ENCODE results near the gene PSME3.

PSME3 gene

DNA sequence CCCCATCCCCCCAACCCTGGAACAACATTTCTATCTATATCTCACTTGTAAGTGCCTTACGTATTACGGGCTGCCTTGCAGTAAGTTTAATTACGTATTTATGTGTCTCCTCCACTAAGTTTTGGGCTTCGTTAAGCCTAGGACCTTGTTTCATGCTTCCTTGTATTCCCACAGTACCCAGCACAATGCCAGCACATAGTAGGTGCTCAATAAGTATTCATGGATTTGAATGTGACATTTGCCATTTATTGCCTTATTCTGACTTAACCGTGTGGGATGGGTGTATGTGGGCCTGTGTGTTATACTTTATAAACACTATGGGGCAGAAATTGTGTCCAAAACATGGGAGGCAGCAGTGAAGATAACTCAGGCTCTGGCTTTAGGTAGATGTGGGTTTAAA is 40.7 kb upstream of the PSME3 start (continued):
- TF ChIP-seq, protein P1, sequence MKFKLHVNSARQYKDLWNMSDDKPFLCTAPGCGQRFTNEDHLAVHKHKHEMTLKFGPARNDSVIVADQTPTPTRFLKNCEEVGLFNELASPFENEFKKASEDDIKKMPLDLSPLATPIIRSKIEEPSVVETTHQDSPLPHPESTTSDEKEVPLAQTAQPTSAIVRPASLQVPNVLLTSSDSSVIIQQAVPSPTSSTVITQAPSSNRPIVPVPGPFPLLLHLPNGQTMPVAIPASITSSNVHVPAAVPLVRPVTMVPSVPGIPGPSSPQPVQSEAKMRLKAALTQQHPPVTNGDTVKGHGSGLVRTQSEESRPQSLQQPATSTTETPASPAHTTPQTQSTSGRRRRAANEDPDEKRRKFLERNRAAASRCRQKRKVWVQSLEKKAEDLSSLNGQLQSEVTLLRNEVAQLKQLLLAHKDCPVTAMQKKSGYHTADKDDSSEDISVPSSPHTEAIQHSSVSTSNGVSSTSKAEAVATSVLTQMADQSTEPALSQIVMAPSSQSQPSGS (tag by site-specific recombination; IDR thresholded peaks at IDR 0.05; ENCODE audit: low read depth) = no peak
- TF ChIP-seq ZNF362 (tag by site-specific recombination; IDR thresholded peaks at IDR 0.05) = no peak

- TF ChIP-seq EGR2 (tag by site-specific recombination; IDR thresholded peaks at IDR 0.05; ENCODE audit: low read depth) (peak; percentile 21; the same call in 1 of the 2 replicates), ZNF302 (tag by site-specific recombination; IDR thresholded peaks at IDR 0.05; ENCODE audit: low read depth) (no peak), PRDM1 (tag by site-specific recombination; IDR thresholded peaks at IDR 0.05) (0 out of 2 replicates have a peak, but pooled peaks have one; percentile 5)
- ChIA-PET CTCF (no interaction called here), POLR2A (interaction anchor here (1.0 to 2.2 kb wide), 4 partner anchors 8 to 29 kb away, joined by 3 to 9 read pairs (median 4); partner anchors contain the start of gene BECN1)
- H3K4me1 ChIP-seq (ENCODE audit: control insufficient read depth, insufficient read depth, low read length) = peaks cover 5% of the 10 kb centered on the region; the same call in 1 of the 2 replicates
- no peak overlapping the region for H3K27ac ChIP-seq (ENCODE audit: extremely low read depth, low read depth, low read length)
- no peaks in the 10 kb centered on the region for H3K9me3 ChIP-seq (ENCODE audit: control insufficient read depth, insufficient read depth, low read depth, low read length)
- peaks cover 0 to 33% of the 10 kb centered on the region in 2 experiments; a peak in 1 of 3 replicates for H3K36me3 ChIP-seq (ENCODE audit: control insufficient read depth in 2 of 2, insufficient read depth in 1 of 2, low read length in 2 of 2)
- no peak overlapping the region for H3K4me3 ChIP-seq (ENCODE audit: low read depth, low read length)
Observed at GRCh38 chr17:42795061-42795460, 38.1 kb upstream of the PSME3 start.

DNA sequence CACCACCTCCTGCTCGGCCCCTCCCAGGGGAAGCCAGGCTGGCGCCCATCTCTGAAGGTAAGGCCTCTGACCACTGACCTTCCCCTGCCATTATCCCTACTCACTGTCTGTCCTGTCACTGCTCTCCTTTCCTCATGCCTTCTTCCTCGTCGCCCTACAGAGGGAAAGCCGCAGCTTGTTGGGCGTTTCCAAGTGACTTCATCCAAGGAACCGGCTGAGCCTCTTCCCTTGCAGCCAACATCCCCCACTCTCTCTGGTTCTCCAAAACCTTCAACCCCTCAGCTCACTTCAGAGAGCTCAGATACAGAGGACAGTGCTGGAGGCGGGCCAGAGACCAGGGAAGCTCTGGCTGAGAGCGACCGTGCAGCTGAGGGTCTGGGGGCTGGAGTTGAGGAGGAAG is 37.7 kb upstream of the PSME3 start:
- ChIA-PET POLR2A (interaction anchor here (1.0 to 2.2 kb wide), 3 partner anchors 9 to 26 kb away, joined by 3 to 9 read pairs (median 5); no protein-coding TSS in a partner anchor), CTCF (interaction anchor here (0.5 to 0.8 kb wide), 2 partner anchors 32 to 76 kb away, joined by 3 read pairs; no protein-coding TSS in a partner anchor)
- Histone ChIP-seq H3K4me1 (ENCODE audit: control insufficient read depth, insufficient read depth, low read length) (peaks cover 5% of the 10 kb centered on the region; the same call in 1 of the 2 replicates), H3K36me3 (ENCODE audit: control insufficient read depth in 2 of 2, insufficient read depth in 1 of 2, low read length in 2 of 2) (peaks cover 0 to 33% of the 10 kb centered on the region in 2 experiments; a peak in 1 of 3 replicates), H3K27ac (ENCODE audit: extremely low read depth, low read depth, low read length) (no peak overlapping the region), H3K9me3 (ENCODE audit: control insufficient read depth, insufficient read depth, low read depth, low read length) (no peaks in the 10 kb centered on the region), H3K4me3 (ENCODE audit: low read depth, low read length) (no peak overlapping the region)
- no peak for TF ChIP-seq ZSCAN18 (tag by site-specific recombination; IDR thresholded peaks at IDR 0.05)
- no peak for TF ChIP-seq ZNF660 (tag by site-specific recombination; IDR thresholded peaks at IDR 0.05)
- no peak for TF ChIP-seq SP2 (tag by site-specific recombination; IDR thresholded peaks at IDR 0.05)
- TF ChIP-seq ZNF391 (tag by site-specific recombination; IDR thresholded peaks at IDR 0.05; ENCODE audit: borderline replicate concordance, low read depth) = no peak
- TF ChIP-seq ZSCAN5A (tag by site-specific recombination; IDR thresholded peaks at IDR 0.05) = no peak
- no peak for TF ChIP-seq ZNF792 (tag by site-specific recombination; IDR thresholded peaks at IDR 0.05)
- no peak for TF ChIP-seq ZNF366 (tag by site-specific recombination; conservative IDR thresholded peaks at IDR 0.05)
- TF ChIP-seq ZFP3 (tag by site-specific recombination; IDR thresholded peaks at IDR 0.05; ENCODE audit: low read depth) = no peak
